ENCODE results near the gene HHATL. TPM values are rescaled to one million over a fixed set of nuclear protein-coding genes. Genes with fewer than 3 reads are reported as not detected.

HHATL gene
- total and polyA plus RNA-seq, 7 donors = 37.0 to 276 (median 166) TPM

DNA sequence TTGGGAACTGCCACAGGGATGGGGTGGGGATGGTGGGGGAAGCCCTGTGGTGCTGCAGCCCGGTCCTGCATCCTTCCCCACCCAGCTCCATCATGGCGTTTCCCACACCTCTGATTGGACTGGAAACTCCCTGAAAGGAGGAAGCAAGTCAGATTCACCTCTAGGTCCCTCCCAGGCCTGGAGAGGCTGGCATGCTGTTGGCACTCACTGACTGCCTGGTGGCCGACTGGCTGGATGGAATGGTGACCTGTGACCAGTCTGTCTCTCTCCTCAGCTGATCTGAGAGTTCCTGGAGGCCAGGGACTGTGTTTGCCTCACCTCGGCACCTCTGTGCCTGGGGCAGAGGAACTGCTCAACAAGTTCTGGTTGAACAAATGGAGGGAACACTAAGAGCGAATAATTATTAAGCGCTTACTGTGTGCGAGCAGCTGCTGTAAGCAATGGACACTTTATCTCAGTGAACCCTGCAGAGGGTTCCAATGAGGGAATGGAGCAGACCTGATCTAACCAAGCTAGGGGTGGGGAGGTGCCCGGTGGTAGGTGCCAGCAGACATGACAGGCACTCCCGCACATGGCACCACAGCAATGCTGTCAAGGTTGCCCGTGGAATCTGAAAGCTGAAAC lies 3.5 kb upstream of the HHATL start:
- Histone ChIP-seq H3K27ac (peak overlapping the region; percentile 100), H3K9me3 (no peaks in the 10 kb centered on the region), H3K4me3 (no peak overlapping the region), H3K36me3 (ENCODE audit: insufficient read depth in 1 of 2, low read depth in 1 of 2) (no peaks in the 10 kb centered on the region), H3K27me3 (ENCODE audit: insufficient read depth in 3 of 3, low read length in 2 of 3) (no peaks in the 10 kb centered on the region), H3K4me1 (peaks cover 37% of the 10 kb centered on the region)
- no peak for ATAC-seq
- 48 to 63% (median 51%) methylated on average over 10 of the region's 10 CpGs for WGBS, 3 donors
- TF ChIP-seq, protein P1, sequence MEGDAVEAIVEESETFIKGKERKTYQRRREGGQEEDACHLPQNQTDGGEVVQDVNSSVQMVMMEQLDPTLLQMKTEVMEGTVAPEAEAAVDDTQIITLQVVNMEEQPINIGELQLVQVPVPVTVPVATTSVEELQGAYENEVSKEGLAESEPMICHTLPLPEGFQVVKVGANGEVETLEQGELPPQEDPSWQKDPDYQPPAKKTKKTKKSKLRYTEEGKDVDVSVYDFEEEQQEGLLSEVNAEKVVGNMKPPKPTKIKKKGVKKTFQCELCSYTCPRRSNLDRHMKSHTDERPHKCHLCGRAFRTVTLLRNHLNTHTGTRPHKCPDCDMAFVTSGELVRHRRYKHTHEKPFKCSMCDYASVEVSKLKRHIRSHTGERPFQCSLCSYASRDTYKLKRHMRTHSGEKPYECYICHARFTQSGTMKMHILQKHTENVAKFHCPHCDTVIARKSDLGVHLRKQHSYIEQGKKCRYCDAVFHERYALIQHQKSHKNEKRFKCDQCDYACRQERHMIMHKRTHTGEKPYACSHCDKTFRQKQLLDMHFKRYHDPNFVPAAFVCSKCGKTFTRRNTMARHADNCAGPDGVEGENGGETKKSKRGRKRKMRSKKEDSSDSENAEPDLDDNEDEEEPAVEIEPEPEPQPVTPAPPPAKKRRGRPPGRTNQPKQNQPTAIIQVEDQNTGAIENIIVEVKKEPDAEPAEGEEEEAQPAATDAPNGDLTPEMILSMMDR (IDR thresholded peaks at IDR 0.05) = no peak
- intact Hi-C loops (cut with DNase I) = no loop called here
- DNase-seq = no peak

DNA sequence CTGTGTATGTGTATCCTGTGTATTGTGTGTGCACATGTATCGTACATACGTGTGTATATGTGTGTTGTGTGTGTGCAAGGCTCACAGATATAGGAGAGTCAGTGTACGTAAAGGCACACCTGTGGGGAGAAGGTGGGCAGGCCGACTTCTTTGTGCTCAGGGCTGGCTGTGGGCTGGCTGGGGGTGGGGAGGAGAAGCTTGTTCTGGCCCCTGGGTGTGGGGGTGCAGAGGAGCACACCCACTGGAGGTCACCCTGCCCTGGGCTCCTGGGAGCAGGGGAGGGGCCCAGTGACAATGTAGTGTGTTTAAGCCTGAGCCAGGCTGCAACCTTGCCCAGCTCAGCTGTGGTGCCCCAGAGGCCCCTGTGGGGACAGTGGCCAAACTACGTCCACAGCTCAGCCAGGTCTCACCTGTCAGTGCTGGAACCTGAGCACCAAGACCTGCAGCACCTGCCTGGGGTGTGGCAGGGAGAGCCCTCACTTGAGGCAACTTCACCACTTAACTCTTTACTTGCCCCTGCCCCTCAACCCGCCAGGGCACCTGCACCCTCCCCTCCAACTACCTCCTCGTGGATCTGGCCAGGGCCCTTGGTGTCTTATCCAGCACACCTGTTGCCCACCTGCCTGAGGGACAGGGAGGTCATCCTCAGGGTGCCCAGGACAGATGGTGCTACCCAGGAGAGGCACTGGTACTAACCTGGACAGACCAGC lies 2.6 kb upstream of the HHATL start:
- peak overlapping the region; percentile 100 for H3K27ac ChIP-seq

DNA sequence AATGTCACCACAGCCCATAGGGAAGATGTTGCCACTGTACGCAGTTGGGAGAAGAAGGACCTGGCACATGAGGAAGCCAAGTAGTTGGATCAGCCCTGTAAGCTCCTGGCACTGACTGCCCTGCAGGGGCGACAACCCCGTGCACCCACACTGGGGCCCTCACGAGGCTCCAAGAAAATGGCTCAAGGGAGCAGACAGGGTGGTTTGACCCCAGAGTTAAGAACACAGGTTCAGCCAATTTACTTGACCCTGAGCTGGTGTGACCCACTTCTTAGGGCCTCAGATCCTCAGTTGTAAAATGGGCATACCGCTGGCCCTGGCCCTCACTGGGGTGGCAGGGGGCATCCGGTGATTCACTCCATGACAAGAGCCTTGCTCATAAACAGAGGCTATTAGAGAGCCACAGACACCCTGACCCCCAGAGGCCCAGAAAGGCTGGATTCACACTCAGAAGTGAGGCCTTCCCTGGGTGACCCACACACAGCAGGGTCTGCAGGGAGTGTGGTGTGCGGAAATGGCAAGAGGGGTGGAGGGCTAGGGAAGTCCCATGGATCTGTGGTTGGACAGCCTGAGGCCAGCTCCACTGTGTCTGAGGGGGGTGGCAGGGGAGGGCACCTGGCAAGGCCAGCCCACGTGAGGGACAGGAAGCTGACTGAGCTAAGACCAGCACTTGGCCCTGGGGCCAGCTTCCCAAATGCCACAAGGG lies 1.7 kb upstream of the HHATL start:
- TF ChIP-seq, protein P1 (IDR thresholded peaks at IDR 0.05) = no peak
- H3K27ac ChIP-seq = peak overlapping the region; percentile 100
- intact Hi-C loops (cut with DNase I) = no loop called here
- WGBS, 3 donors = 57 to 67% (median 57%) methylated on average over 8 of the region's 8 CpGs
- no peaks in the 10 kb centered on the region for H3K36me3 ChIP-seq (ENCODE audit: insufficient read depth in 1 of 2, low read depth in 1 of 2)
- H3K4me3 ChIP-seq = no peak overlapping the region
- peaks cover 49% of the 10 kb centered on the region for H3K4me1 ChIP-seq
- H3K27me3 ChIP-seq (ENCODE audit: insufficient read depth in 3 of 3, low read length in 2 of 3) = no peaks in the 10 kb centered on the region
- ATAC-seq (no peak), DNase-seq (no peak)
- no peaks in the 10 kb centered on the region for H3K9me3 ChIP-seq

More for the DNA sequence above, 2.6 kb upstream of the HHATL start:
- H3K36me3 ChIP-seq (ENCODE audit: insufficient read depth in 1 of 2, low read depth in 1 of 2) = no peaks in the 10 kb centered on the region
- H3K9me3 ChIP-seq = no peaks in the 10 kb centered on the region
- no peak overlapping the region for H3K4me3 ChIP-seq
- peaks cover 44% of the 10 kb centered on the region for H3K4me1 ChIP-seq
- no peak for ATAC-seq
- no peaks in the 10 kb centered on the region for H3K27me3 ChIP-seq (ENCODE audit: insufficient read depth in 3 of 3, low read length in 2 of 3)
- WGBS, 3 donors = 70 to 89% (median 76%) methylated on average over 6 to 7 of the region's 7 CpGs
- intact Hi-C loops (cut with DNase I) = no loop called here
- DNase-seq = no peak
- TF ChIP-seq, protein P1 (IDR thresholded peaks at IDR 0.05) = no peak

DNA sequence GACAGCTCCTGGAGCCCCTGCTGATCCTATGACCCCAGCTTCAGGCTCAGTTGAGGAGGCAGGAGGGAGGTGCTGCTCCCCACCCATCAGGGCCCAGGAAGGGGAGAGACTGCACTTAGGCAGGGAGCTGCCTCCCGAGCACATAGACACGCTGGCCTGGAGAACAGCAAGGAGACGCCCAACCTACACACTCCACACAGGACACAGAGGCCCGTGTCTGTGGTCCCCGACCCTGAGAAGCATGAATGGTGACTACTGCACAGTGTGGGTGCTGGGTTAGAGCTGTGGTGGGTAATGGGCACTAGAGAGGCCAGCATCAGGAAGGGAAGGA lies 1.1 kb upstream of the HHATL start:
- intact Hi-C loops (cut with DNase I) = loop anchor here in 1 of 2 donors (2.0 kb wide), 1 partner anchor 37 kb away; no protein-coding TSS in a partner anchor
- H3K27ac ChIP-seq = peak overlapping the region; percentile 100
- no peaks in the 10 kb centered on the region for H3K27me3 ChIP-seq (ENCODE audit: insufficient read depth in 3 of 3, low read length in 2 of 3)
- no peak for DNase-seq
- no peaks in the 10 kb centered on the region for H3K9me3 ChIP-seq
- H3K4me3 ChIP-seq = no peak overlapping the region
- WGBS, 3 donors = 60 to 77% (median 76%) methylated on average over 5 of the region's 5 CpGs
- peaks cover 56% of the 10 kb centered on the region for H3K4me1 ChIP-seq
- H3K36me3 ChIP-seq (ENCODE audit: insufficient read depth in 1 of 2, low read depth in 1 of 2) = peaks cover 0 to under 1% of the 10 kb centered on the region in 2 donors
- ATAC-seq = no peak
- TF ChIP-seq, protein P1 (IDR thresholded peaks at IDR 0.05) = no peak

Measured in psoas muscle (tissue), 8 donors.